SU-DHL-6 (cell line): ENCODE data around the gene WNT4.

ENCODE experiments used
- H2AFZ ChIP-seq: fragments of 200-600 bp; sonication (generic); 2 replicates; pipeline ENCODE4 v1.6.1; 2014; ENCODE audit warnings: low read depth, mild to moderate bottlenecking, moderate library complexity, mixed read lengths, antibody characterized with exemption, low read length; ENCODE audit not compliant: severe bottlenecking
- H3F3A ChIP-seq: fragments of 200-600 bp; shearing (Covaris generic); 2 replicates; pipeline ENCODE4 v1.6.0; 2016; ENCODE audit warnings: antibody characterized with exemption, mild to moderate bottlenecking; ENCODE audit not compliant: insufficient read depth
- H3K27ac ChIP-seq: fragments of 200-600 bp; sonication (generic); 2 replicates; pipeline ENCODE4 v1.5.1; 2016; ENCODE audit warnings: low read depth, mild to moderate bottlenecking, low read length, moderate library complexity, mixed read lengths
- H3K27me3 ChIP-seq: fragments of 200-600 bp; sonication (generic), shearing (Covaris generic); 2 replicates; pipeline ENCODE4 v1.6.0; 2014; ENCODE audit warnings: mild to moderate bottlenecking, low read length
- H3K36me3 ChIP-seq: fragments of 200-600 bp; sonication (generic); 2 replicates; pipeline ENCODE4 v1.6.1; 2014; ENCODE audit warnings: mild to moderate bottlenecking, low read length, mixed read lengths
- H3K4me2 ChIP-seq: fragments of 300-600, 200-600 bp; shearing (Covaris generic), sonication (generic); 2 replicates; pipeline ENCODE4 v1.6.0; 2014; ENCODE audit warnings: low read length, low read depth, mild to moderate bottlenecking; ENCODE audit not compliant: poor library complexity, severe bottlenecking
- H3K4me3 ChIP-seq: fragments of 200-600 bp; sonication (generic); 2 replicates; pipeline ENCODE4 v1.5.1; 2014; ENCODE audit warnings: antibody characterized with exemption, low read length, mild to moderate bottlenecking, mixed read lengths; ENCODE audit not compliant: insufficient read depth, poor library complexity, severe bottlenecking
- H3K79me2 ChIP-seq: fragments of 200-600 bp; sonication (generic); 2 replicates; pipeline ENCODE4 v1.6.1; 2014; ENCODE audit warnings: mild to moderate bottlenecking, low read length, moderate library complexity; ENCODE audit not compliant: insufficient read depth
- H3K9ac ChIP-seq: fragments of 200-600 bp; sonication (generic); 2 replicates; pipeline ENCODE4 v1.7.0; 2014; ENCODE audit warnings: mild to moderate bottlenecking, low read length
- H3K9me2 ChIP-seq: fragments of 200-600 bp; sonication (generic); replicated peaks from 2 replicates; pipeline ENCODE4 v1.6.1; 2014; ENCODE audit warnings: low read length; ENCODE audit not compliant: insufficient read depth
- H3K9me3 ChIP-seq: fragments of 200-600 bp; sonication (generic); 2 replicates; pipeline ENCODE4 v1.6.1; 2014; ENCODE audit warnings: low read length, mixed read lengths; ENCODE audit not compliant: insufficient read depth
- H4K20me1 ChIP-seq: fragments of 200-600 bp; sonication (generic); 2 replicates; pipeline ENCODE4 v1.6.1; 2014; ENCODE audit warnings: low read depth, mild to moderate bottlenecking, antibody characterized with exemption, low read length, moderate library complexity, mixed read lengths
- EZH2phosphoT487 ChIP-seq: fragments of 200-600 bp; sonication (generic), shearing (Covaris generic); conservative IDR thresholded peaks from 2 replicates; pipeline ENCODE4 v1.6.1; 2018; ENCODE audit warnings: mild to moderate bottlenecking, antibody characterized with exemption, low read length, moderate library complexity, mixed read lengths
- TF ChIP-seq, protein P1 (sequence below): fragments of 200-600 bp; sonication (generic); IDR thresholded peaks from one replicate; pipeline ENCODE4 v1.5.1; 2017; ENCODE audit warnings: antibody characterized with exemption, mild to moderate bottlenecking, low read length, moderate library complexity; ENCODE audit not compliant: insufficient read depth, poor library complexity, severe bottlenecking

WNT4 gene

DNA sequence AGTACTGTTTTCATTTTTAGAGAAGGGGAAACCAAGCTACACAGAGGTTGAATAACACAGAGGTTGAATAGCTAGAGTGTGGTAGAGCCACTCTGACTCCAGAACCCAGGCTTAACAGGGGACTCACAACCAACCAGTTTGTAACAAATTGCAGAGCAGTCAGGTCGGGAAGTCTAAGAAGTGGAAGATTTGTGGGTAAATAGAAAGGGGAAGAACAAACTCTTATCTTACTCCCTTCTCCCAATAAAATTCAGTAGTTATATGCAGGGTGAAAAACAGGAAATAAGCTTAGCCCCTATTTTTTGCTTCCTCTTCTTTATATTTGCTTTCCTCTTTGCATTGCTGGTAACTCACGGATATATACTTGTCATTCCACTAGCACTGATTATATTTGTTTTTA, 67.2 kb downstream of the WNT4 start:
- H3K9me2 ChIP-seq, result no peaks in the 10 kb centered on the region
- H3F3A ChIP-seq, result no peaks in the 10 kb centered on the region
- H3K4me3 ChIP-seq, result no peak overlapping the region
- H2AFZ ChIP-seq, result no peak overlapping the region
- peaks cover 97% of the 10 kb centered on the region for H3K79me2 ChIP-seq
- H3K27ac ChIP-seq, result peak overlapping the region; percentile 8; the same call in 1 of the 2 replicates
- H3K4me2 ChIP-seq, result no peak overlapping the region
- H3K27me3 ChIP-seq, result no peaks in the 10 kb centered on the region
- H4K20me1 ChIP-seq, result peaks cover 52% of the 10 kb centered on the region
- H3K9ac ChIP-seq, result no peak overlapping the region
- H3K36me3 ChIP-seq, result peaks cover 9% of the 10 kb centered on the region; the same call in 1 of the 2 replicates
- TF ChIP-seq, protein P1, sequence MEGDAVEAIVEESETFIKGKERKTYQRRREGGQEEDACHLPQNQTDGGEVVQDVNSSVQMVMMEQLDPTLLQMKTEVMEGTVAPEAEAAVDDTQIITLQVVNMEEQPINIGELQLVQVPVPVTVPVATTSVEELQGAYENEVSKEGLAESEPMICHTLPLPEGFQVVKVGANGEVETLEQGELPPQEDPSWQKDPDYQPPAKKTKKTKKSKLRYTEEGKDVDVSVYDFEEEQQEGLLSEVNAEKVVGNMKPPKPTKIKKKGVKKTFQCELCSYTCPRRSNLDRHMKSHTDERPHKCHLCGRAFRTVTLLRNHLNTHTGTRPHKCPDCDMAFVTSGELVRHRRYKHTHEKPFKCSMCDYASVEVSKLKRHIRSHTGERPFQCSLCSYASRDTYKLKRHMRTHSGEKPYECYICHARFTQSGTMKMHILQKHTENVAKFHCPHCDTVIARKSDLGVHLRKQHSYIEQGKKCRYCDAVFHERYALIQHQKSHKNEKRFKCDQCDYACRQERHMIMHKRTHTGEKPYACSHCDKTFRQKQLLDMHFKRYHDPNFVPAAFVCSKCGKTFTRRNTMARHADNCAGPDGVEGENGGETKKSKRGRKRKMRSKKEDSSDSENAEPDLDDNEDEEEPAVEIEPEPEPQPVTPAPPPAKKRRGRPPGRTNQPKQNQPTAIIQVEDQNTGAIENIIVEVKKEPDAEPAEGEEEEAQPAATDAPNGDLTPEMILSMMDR, result no peak
- TF ChIP-seq EZH2phosphoT487, result no peak
- H3K9me3 ChIP-seq, result no peaks in the 10 kb centered on the region

- H3K36me3 ChIP-seq, result peaks cover 9% of the 10 kb centered on the region; the same call in 1 of the 2 replicates
- no peak overlapping the region for H3K9ac ChIP-seq
- H3K79me2 ChIP-seq, result peaks cover 98% of the 10 kb centered on the region
- H3K27me3 ChIP-seq, result no peaks in the 10 kb centered on the region
- no peak overlapping the region for H2AFZ ChIP-seq
- peaks cover 48% of the 10 kb centered on the region for H4K20me1 ChIP-seq
- H3K27ac ChIP-seq, result no peak overlapping the region
- no peaks in the 10 kb centered on the region for H3K9me3 ChIP-seq
- H3K9me2 ChIP-seq, result no peaks in the 10 kb centered on the region
- TF ChIP-seq, protein P1, result no peak
- no peak for TF ChIP-seq EZH2phosphoT487
- no peak overlapping the region for H3K4me3 ChIP-seq
- H3F3A ChIP-seq, result no peaks in the 10 kb centered on the region
- H3K4me2 ChIP-seq, result no peak overlapping the region
These were observed 68.1 kb downstream of the WNT4 start for GRCh38 chr1:22074803-22075202.

- Histone ChIP-seq H3K9me3 (no peaks in the 10 kb centered on the region), H4K20me1 (peaks cover 53% of the 10 kb centered on the region), H3K79me2 (peaks cover 99% of the 10 kb centered on the region), H3K27me3 (no peaks in the 10 kb centered on the region), H3K9ac (no peak overlapping the region), H2AFZ (no peak overlapping the region), H3K27ac (no peak overlapping the region), H3K4me3 (no peak overlapping the region), H3K36me3 (no peaks in the 10 kb centered on the region), H3F3A (no peaks in the 10 kb centered on the region), H3K4me2 (no peak overlapping the region), H3K9me2 (no peaks in the 10 kb centered on the region)
- TF ChIP-seq, protein P1, result no peak
- TF ChIP-seq EZH2phosphoT487, result no peak
These were observed 71.4 kb downstream of the WNT4 start for GRCh38 chr1:22071511-22071910.
